ENCODE measurements around the gene GOPC.
"Not testable (repeated sequence)": the region's sequence is repeated elsewhere in the genome, so short reads cannot be mapped to it uniquely, and the experiment has no call there.

DNA sequence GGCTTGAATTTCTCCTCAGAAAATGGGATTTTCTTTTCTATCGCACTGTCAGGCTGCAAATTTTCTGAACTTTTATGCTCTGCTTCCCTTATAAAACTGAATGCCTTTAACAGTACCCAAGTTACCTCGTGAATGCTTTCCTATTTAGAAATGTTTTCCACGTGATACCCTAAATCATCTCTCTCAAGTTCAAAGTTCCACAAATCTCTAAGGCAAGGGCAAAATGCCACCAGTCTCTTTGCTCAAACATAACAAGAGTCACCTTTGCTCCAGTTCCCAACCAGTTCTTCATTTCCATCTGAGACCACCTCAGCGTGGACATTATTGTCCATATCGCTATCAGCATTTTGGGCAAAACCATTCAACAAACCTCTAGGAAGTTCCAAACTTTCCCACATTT, 84.3 kb downstream of the GOPC start:
- TF ChIP-seq, protein P1, sequence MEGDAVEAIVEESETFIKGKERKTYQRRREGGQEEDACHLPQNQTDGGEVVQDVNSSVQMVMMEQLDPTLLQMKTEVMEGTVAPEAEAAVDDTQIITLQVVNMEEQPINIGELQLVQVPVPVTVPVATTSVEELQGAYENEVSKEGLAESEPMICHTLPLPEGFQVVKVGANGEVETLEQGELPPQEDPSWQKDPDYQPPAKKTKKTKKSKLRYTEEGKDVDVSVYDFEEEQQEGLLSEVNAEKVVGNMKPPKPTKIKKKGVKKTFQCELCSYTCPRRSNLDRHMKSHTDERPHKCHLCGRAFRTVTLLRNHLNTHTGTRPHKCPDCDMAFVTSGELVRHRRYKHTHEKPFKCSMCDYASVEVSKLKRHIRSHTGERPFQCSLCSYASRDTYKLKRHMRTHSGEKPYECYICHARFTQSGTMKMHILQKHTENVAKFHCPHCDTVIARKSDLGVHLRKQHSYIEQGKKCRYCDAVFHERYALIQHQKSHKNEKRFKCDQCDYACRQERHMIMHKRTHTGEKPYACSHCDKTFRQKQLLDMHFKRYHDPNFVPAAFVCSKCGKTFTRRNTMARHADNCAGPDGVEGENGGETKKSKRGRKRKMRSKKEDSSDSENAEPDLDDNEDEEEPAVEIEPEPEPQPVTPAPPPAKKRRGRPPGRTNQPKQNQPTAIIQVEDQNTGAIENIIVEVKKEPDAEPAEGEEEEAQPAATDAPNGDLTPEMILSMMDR (conservative IDR thresholded peaks at IDR 0.05; ENCODE audit: low read length) = not testable (repeated sequence)
- not testable (repeated sequence) for TF ChIP-seq EZH2phosphoT487 (IDR thresholded peaks at IDR 0.05; ENCODE audit: borderline replicate concordance, low read depth, low read length)
